M059J (cell line): ENCODE data around the gene INTS3. TPM values are rescaled to one million over a fixed set of nuclear protein-coding genes. Genes with fewer than 3 reads are reported as not detected.

Source experiments
- DNase-seq: peaks from one replicate; pipeline ENCODE4 v3.0.0-alpha.2; 2012; ENCODE audit warnings: low read depth
- total RNA-seq: library from RNA; depleted of rRNA; stranded (reverse); fragments of >200 nt; shearing (Covaris generic); gene quantifications from 2 replicates; pipeline ENCODE4 v1.2.3, GENCODE V29; 2014; rRNA removed

INTS3 gene
- total RNA-seq, result 21.4 and 37.0 TPM in 2 replicates

DNA sequence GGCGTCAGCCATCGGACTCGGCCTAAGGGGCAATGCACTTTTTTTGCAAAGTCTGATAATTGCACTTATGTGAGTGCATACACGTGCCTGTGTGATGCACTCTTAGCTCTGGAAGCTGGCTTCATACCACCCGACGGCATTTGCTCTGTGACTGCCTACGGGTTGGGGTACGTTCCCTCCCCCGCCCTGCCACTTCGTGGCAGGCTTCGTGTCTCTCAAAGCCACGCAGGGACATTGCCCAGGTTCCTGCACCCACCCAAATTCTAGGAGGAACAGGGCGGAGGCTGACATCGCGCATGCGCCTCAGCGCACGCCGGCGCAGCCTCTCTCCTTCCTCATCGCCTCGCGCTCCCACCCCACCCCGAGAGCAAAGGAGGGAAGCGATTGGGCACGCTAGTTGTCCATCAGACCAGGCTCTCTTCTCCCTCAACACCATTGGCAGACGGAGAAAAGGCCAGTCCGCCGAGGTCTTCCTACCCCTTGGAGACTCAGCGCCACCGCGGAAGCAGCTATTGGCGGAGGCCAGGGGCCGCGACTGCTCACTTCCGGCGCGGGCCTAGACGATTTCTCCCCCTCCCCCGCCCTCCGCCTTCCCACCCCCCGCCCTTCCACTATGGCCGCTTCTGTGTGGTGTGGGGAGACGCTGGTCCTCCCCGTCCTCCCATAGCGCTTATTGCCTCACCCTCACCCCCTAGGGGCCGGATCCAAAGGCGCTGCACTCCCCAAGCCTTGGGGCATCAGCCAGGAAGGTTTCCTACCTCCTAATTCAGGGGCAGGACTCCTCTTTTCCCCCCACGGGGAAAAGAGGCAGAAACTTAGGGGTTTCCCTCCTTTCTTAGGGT is at the start of gene INTS3:
INTS3 (plus strand) TSS at position 588 of the 842 bp plus-strand sequence. CDS start 585 bp downstream, outside the sequence.
- DNase-seq, result peak; percentile 100

- DNase-seq, result peak; percentile 35
Observed at GRCh38 chr1:153678519-153679336, 49.1 kb upstream of the INTS3 start, which contains the start of gene NPR1. Gene NPR1 (plus strand): TSS chr1:153678688. CDS start chr1:153679109, 421 bp downstream.

DNA sequence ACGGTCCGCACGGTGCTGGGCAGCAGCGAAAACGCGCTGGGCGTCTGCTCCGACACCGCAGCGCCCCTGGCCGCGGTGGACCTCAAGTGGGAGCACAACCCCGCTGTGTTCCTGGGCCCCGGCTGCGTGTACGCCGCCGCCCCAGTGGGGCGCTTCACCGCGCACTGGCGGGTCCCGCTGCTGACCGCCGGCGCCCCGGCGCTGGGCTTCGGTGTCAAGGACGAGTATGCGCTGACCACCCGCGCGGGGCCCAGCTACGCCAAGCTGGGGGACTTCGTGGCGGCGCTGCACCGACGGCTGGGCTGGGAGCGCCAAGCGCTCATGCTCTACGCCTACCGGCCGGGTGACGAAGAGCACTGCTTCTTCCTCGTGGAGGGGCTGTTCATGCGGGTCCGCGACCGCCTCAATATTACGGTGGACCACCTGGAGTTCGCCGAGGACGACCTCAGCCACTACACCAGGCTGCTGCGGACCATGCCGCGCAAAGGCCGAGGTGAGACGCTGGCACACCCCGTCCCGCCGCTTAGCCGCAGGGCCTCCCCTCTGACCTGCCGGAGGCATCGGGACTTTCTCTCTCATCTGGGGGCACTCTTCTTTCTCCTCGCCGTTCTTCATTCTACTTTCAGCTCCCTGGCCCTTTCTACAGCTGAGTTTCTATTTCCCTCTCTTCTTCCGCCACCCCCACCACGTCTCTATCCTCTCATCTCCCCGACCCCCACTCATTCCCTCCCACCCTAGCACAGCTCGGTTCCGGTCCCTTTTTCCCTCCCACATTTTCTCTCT is 48.3 kb upstream of the INTS3 start:
- DNase-seq, result no peak

GRCh38 chr1:153680120-153680403 is 47.8 kb upstream of the INTS3 start:
- DNase-seq, result no peak

DNA sequence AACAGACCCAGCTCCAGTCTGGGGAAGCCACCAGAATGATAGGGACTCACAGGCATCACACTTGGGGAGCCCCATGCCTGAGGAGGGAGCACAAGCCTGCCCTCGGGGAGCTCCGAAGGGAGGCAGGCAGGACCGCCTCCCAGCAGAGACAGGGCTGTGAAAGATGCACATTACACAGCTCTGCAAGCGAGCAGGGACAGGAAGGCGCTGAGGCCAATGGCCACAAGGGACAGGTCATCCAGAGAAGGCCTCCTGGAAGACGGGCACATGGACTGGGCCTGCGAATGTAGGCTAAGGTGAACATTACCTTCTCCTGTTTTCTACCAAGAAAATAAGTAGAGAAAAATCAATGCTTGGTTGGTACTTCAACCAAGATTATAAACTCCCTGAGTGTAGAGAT is 45.1 kb upstream of the INTS3 start:
- no peak for DNase-seq

- DNase-seq, result peak; percentile 59
Observed at GRCh38 chr1:153683854-153684253, 44.0 kb upstream of the INTS3 start.

DNA sequence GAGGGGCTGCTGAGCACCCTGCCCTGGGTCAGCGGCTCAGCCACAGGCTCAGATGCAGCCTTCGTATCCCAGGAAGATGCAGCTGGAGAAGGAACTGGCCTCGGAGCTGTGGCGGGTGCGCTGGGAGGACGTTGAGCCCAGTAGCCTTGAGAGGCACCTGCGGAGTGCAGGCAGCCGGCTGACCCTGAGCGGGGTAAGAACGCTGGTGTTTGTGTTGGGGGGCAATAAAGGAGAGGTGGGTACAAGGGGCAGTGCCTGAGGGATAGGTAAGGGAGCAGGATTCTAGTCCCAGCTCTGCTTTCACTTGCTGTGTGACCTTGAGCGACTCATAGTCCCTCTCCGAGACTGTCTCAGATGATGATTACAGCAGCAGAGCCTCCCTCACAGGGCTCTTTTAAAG is 43.0 kb upstream of the INTS3 start:
- no peak for DNase-seq

DNA sequence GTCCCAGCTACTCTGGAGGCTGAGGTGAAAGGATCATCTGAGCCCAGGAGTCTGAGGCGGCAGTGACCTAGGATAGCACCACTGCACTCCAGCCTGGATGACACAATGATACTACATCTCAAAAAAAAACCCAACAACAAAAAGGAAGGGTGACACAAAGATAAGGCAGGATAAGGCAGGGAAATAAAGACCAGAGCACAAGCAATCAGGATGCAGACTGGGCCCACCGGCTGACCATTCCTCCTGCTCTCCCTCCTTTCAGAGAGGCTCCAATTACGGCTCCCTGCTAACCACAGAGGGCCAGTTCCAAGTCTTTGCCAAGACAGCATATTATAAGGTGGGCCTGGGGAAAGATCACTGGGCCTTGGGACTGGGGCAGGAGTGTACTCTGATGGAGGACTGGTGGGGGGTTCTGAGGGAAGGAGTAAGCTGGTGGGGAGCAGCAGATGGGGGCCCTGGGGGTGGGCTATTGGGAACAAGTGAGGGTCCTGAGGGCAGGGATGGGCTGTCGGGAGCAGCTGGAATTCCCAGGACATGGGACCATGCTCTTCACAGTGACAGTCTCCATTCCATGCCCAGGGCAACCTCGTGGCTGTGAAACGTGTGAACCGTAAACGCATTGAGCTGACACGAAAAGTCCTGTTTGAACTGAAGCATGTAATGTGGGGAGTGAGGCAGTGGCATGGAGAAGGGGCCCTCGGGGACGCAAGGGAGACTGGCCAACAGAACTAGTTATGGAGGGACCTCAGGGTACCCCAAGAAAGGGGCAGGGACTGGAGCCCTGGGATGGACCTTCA is 42.1 kb upstream of the INTS3 start:
- no peak for DNase-seq

DNA sequence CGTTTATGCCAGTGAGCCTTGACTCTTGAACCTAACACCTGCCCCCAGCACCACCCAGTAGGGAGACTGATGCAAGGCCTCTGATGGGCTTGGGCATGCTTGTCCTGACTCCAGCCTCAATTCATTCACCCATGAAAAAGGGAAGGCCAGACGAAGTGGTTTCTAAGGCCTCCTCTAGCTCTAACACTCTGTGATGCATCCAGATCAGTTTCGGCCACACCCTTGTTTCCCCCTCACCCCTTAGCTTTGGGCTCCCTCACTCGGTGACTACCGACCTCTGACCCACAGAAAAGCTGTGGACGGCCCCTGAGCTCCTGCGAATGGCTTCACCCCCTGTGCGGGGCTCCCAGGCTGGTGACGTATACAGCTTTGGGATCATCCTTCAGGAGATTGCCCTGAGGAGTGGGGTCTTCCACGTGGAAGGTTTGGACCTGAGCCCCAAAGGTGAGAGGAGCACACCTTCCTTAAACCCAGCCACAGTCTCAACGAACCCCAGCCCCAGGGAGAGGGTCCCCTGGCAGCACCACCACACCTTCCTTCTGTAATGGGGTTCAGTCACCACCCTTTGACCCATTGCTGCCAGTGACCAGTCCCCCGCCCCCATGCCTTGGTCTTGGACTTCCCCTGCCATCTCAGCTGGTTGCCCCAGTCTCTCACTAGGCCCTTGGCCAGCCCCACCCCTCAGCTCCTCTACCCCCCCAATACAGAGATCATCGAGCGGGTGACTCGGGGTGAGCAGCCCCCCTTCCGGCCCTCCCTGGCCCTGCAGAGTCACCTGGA is 40.3 kb upstream of the INTS3 start:
- no peak for DNase-seq

- no peak for DNase-seq
Observed at GRCh38 chr1:153688276-153688675, 39.6 kb upstream of the INTS3 start.

DNA sequence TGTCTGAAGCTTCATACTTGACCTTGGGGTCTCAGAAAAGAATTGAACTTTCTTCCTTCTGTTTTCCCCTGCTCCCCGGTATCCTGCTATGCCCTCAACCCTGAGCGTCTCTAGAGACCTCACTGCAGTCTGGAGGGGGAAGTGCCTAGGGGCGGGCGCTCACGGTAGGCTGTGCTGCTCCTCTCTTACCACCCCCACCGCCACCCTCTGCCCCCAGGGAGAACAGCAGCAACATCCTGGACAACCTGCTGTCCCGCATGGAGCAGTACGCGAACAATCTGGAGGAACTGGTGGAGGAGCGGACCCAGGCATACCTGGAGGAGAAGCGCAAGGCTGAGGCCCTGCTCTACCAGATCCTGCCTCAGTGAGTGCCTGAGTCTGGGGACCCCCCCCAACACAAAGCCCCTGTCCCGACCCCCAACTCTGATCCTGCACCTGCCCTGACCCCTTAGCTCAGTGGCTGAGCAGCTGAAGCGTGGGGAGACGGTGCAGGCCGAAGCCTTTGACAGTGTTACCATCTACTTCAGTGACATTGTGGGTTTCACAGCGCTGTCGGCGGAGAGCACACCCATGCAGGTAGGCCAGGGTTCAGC is 39.0 kb upstream of the INTS3 start:
- no peak for DNase-seq

DNA sequence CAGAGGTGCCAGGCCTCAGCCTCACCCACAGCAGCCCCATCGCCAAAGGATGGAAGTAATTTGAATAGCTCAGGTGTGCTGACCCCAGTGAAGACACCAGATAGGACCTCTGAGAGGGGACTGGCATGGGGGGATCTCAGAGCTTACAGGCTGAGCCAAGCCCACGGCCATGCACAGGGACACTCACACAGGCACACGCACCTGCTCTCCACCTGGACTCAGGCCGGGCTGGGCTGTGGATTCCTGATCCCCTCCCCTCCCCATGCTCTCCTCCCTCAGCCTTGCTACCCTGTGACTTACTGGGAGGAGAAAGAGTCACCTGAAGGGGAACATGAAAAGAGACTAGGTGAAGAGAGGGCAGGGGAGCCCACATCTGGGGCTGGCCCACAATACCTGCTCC is 34.4 kb upstream of the INTS3 start:
- DNase-seq, result no peak

- DNase-seq, result no peak
Observed at GRCh38 chr1:153696741-153697140, 31.1 kb upstream of the INTS3 start.

- peak; percentile 46 for DNase-seq
Observed at GRCh38 chr1:153697191-153698019, 30.4 kb upstream of the INTS3 start.

DNA sequence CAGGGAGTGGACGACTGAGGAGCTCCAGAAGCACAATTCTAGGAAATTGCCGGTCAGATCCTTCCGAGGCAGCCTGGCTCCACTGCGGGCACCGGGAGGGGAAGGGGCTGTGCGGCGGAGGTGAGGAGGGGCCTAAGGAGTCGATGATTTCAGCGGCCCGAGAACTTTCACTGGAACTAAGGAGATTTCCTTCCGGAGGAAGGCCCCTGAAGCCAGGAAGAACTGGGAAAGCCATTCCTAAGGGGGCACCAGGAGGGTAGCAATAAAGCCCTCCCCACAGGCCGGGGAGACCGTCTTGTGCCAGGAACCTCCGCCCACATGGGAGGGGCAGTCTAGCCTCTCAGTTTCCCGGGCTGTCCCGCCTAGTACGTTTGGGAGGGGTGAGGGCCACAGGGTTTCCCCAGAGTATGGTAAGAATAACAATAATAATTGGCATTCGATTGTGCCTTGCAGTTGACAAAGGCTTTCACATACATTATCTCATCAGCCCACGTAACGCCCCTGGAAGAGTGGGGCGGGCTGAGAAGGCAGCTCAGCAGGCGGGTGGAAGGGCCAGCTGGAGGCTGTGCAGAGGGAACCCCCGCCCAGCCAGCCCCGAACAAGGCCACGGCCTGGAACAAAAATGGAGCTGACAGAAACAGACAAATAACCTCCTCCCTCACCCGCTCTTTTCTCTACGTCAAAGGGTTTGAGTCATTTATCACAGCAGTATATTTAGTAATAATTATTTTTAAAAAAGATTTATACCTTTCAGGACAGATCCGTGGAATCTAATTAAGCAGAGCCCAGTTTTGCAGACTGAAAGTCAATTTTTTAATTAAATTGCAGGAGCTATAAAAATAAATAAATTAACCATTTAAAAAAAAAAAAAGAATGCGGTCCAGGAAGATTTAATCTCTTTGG is 29.6 kb upstream of the INTS3 start:
- no peak for DNase-seq

- DNase-seq, result peak; percentile 35
Observed at GRCh38 chr1:153698923-153699714, 28.7 kb upstream of the INTS3 start.

DNA sequence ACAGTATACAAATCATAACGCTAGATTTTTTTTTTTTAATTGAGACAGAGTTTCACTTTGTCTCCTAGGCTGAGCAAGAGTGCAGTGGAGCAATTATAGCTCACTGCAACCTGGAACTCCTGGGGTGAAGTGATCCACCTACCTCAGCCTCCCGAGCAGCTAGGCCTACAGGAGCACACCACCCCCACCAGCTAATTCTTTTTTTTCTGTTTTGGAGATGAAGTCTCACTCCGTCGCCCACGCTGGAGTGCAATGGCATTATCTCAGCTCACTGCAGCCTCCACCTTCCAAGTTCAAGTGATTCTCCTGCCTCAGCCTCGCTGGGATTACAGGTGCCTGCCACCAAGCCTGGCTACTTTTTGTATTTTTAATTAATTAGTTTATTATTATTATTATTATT is 28.1 kb upstream of the INTS3 start:
- no peak for DNase-seq
